HG02981 (cell line): ENCODE data around the gene CENPO.
"Not testable (repeated sequence)": the region's sequence is repeated elsewhere in the genome, so short reads cannot be mapped to it uniquely, and the experiment has no call there.

Source experiments
- ATAC-seq: cut with Tn5 transposase; IDR thresholded peaks from one replicate; pipeline ENCODE4 v1.9.1; 2021; ENCODE audit warnings: mild to moderate bottlenecking, moderate library complexity; ENCODE audit not compliant: unreplicated experiment

CENPO gene

GRCh38 chr2:24787532-24787931, 5.7 kb upstream of the CENPO start:
- ATAC-seq = no peak

DNA sequence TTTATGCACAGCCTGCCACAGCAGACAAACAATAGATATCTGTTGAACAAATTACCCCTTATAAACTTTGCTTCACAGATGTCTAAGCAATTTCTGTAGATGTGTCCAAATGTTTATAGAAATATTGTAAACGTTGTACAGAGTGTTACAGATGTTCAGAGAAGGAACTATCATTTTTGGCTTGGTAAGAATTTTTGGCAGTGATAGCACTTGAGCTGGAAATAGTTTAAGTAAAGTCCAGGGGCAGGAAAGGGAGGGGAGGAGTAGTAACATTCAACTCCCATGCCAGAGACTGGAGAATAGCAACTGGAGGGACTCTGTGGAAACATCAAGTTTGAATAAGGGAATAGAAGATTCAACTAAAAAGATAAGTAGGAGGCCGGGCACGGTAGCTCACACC, 4.4 kb upstream of the CENPO start:
- ATAC-seq = no peak

DNA sequence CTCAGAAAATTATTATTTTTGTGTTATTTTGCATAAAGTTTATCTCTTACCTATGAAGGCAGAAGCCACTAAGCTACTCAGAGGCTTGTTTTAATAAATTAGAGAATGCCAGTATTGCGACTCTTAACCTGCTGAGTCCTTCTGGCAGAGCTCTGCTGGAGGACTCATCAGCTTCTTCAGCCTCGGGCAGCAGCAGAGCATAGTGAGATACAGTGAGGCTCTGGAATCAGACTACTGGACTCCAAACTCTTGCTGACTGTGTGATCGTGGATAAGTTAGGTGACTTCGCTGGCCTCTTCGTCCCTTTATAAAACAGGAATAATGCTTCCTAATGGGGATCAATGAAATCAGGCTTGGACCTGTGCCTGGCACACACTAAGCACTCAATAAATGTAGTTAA, 1.8 kb upstream of the CENPO start:
- ATAC-seq = no peak

GRCh38 chr2:24792542-24792873, 717 bp upstream of the CENPO start:
- ATAC-seq = no peak

DNA sequence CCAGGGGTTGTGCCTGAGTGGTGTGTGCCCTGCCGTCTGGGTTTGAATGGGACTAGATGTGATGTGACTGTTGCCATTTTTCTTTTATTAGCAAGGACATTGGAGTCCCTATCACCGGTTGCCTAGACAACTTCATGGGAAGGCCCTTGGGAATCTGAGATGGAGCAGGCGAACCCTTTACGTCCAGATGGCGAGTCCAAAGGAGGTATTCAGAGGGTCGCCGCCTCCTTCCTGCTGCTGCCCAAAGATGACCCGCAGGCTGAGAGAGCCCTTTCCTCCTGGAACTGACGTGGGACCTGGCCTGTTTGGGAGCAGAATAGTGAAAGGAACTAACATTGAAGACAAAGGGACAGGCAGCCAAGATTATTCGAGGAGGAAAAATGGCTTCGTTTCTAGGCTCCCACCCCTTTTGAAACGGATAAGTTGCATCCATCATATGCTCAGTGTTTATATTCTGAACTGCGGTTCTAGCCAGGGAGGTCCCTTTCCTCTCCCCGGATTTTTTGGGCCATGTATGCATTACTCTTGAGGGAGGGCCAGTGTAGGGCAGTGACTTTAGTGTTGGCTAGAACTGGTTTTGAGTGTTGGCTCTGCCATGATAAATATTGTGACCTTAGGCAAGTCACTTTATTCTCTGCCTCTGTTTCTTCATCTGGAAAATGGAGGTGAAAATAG, 673 bp downstream of the CENPO start:
- no peak for ATAC-seq

DNA sequence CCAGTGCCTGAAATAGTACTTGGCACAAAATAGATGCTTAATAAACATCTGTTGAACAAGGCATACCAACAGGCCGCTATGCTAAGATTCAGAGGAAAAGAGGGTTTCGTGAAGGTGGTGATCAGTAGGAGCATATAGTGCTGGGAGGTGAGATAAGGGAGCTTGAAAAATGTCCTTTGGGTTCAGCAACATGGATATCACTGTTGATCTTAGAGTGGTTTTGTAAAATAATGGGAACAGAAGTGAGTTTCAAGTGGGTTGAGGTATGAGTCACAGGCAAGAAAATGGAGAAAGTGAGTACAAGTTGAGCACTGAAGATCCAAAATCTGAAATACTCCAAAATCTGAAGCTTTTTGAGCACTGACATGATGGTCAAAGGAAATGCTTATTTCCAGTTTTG, 4.4 kb downstream of the CENPO start:
- no peak for ATAC-seq

DNA sequence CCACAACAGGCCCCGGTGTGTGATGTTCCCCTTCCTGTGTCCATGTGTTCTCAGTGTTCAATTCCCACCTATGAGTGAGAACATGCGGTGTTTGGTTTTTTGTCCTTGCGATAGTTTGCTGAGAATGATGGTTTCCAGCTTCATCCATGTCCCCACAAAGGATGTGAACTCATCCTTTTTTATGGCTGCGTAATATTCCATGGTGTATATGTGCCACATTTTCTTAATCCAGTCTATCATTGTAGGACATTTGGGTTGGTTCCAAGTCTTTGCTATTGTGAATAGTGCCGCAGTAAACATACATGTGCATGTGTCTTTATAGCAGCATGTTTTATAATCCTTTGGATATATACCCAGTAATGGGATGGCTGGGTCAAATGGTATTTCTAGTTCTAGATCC, 7.3 kb downstream of the CENPO start:
- not testable (repeated sequence) for ATAC-seq

DNA sequence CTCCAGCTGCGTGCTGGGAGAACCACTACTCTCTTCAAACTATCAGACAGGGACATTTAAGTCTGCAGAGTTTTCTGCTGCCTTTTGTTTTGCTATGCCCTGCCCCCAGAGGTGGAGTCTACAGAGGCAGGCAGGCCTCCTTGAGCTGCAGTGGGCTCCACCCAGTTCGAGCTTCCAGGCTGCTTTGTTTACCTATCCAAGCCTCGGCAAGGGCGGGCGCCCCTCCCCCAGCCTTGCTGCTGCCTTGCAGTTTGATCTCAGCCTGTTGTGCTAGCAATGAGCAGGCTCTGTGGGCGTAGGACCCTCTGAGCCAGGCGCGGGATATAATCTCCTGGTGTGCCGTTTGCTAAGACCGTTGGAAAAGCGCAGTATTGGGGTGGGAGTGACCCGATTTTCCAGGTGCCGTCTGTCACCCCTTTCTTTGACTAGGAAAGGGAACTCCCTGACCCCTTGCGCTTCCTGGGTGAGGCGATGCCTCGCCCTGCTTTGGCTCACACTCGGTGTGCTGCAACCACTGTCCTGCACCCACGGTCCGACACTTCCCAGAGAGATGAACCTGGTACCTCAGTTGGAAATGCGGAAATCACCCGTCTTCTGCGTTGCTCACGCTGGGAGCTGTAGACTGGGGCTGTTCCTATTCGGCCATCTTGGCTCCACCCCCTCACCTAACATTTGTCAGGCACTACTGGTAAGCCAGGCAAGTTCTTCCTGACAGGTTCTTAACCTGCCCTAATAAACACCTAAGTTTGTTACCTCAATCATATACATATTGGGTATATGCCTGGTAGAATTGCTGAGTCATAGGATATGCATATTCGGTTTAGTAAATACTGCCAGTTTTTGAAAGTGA, 12.8 kb downstream of the CENPO start:
- not testable (repeated sequence) for ATAC-seq

GRCh38 chr2:24806661-24807036, 13.4 kb downstream of the CENPO start:
- no peak for ATAC-seq

DNA sequence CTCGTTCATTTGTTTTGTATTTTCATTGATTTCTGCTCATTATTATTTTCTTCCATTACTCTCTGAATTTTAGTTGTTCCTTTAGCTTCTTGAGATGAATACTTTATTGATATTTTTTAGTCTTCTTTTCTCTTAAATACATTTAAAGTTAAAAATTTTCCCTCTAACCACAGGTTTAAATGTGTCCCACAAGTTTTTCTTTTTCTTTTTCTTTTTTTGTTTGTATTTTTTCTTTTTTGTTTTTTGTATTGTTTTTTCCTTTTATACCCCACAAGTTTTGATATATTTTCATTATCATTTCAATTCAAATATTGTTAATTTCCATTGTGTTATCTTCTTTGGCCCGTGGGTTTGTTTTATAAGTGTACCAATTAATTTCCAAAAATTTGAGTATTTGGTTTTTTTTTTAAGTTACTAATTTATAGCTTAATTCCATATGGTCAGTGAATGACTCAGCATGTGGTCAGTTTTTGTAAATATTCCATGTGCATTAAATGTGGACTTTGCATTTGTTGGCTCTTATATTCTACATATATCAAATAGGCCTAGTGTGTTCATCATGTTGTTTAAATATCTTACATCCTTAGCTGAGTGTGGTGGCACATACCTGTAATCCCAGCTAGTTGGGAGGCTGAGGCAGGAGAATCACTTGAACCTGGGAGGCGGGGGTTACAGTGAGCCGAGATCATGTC, 16.2 kb downstream of the CENPO start:
- no peak for ATAC-seq

GRCh38 chr2:24813691-24814137, 20.5 kb downstream of the CENPO start:
- no peak for ATAC-seq

GRCh38 chr2:24814516-24814915, 21.3 kb downstream of the CENPO start:
- no peak for ATAC-seq

- ATAC-seq = no peak
Observed at GRCh38 chr2:24815171-24815570, 21.9 kb downstream of the CENPO start.

DNA sequence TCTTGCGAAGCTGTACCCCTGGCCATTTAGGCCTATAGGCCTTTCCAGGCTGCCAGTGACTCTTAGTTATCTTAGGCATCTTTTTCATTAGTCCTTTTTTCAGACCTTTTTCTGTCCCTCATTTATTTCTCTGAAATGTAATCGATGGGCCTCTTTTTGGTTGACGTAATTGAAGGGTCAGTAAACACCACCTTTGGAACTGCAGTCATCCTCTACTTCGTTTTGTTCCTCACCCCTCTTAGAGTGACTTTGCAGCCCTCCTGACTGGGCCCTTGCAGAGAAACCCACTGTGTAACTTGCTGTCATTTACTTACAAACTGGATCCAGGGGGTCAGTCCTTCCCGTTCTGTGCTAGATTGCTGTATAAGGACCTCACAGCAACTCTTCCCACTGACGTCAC, 23.2 kb downstream of the CENPO start:
- no peak for ATAC-seq

GRCh38 chr2:24816884-24817283, 23.7 kb downstream of the CENPO start:
- no peak for ATAC-seq

DNA sequence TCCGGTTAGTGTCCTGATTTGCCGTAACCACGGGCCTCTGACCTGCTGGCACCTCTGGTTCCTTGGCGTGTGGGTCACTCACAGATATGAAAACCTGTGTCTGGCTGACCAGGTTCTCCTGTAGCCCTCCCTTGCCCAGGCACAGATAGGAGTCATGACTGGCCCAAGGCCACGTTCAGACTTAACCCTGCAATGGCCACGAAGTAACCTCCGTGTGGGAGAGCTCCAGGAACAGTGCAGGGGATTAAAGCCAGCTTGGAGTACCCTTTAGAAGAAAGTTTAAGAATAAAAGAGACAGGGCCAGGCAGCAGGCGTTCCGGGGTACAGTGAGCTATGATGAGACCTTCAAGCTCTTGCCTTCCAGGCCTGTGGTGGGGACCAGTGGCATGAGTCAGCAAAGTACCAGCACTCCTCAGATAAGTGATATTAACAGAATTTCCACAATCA, 25.5 kb downstream of the CENPO start:
- ATAC-seq = no peak

DNA sequence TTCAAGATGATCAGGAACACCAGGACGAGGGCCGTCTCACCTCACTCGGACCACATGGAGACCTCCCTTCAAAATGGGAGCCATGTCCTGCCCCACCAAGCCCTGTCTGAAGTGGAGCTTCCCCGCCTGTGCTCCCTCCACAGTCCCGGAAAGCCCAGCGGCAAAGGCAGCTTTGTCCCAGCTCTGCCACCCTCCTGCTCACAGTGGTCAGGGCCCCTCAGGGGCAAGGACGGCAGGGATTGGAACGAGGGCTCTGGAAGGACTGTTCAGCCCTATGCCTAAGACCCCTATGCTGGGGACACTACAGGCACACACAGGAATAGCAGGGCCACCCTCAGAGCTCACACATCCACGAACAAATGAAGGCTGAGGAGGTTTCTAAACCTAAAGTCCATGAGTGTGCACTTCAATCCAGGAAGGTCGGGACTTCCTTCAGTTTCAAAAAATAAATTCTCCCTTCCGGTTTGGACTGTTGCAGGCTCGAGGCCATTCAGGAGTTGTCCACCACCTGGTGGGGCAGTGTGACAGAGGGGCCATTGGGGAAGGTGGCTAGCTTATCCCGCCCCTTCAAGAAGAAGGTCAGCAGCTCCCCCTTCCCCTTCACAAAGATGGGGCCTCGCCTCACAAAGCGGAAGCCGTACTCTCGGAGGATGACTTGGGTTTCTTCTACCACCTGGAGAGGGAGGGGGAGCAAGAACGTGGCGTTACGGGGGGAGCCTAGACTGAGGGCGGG, 26.4 kb downstream of the CENPO start:
- no peak for ATAC-seq

- ATAC-seq = no peak
Observed at GRCh38 chr2:24820175-24820513, 26.9 kb downstream of the CENPO start.

GRCh38 chr2:24820598-24821432, 27.6 kb downstream of the CENPO start:
- ATAC-seq = no peak

DNA sequence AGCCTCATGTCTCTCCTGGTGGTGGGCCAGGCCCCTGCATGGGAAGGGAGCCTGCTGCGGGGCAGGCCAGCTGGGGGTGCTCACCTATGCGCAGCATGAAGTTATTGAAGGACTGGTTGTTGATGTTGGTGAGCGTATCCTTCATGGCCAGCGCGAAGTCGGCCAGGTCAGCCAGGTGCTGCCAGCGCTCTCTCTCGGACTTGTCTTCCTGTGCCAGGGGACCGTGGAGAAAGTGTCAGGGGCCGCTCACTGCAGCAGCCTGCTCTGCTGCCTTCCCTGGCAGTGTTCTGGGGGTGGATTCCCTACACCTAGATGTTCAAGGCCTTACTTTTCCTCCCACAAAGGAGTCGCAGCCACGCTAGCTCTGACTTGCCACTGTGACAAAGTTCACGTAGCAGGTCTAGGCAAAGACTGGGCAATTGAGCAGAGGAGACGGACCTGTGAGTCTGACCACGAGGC, 28.2 kb downstream of the CENPO start:
- no peak for ATAC-seq
